Vagina (tissue), 2 donors: ENCODE data around the gene FRMPD4.

Experiments
- POLR2AphosphoS5 ChIP-seq, 2 donors: sonication (generic); formaldehyde crosslinking; IDR thresholded peaks; one replicate each; pipeline ENCODE4 v1.9.0; 2017; ENCODE audit warnings: antibody characterized with exemption in 2 of 2, mild to moderate bottlenecking in 2 of 2, low read depth in 1 of 2; ENCODE audit not compliant: insufficient read depth in 1 of 2
- TF ChIP-seq, protein P1 (sequence below), 3 experiments: fragments of 450-650 bp in 2 of 3; fragments of 200-600 bp in 1 of 3; sonication (generic) in 1 of 3; IDR thresholded peaks; one replicate each; pipeline ENCODE4 v1.5.1; 2017 to 2019; ENCODE audit warnings: antibody characterized with exemption in 3 of 3, mild to moderate bottlenecking in 2 of 3, moderate library complexity in 2 of 3

DNA sequence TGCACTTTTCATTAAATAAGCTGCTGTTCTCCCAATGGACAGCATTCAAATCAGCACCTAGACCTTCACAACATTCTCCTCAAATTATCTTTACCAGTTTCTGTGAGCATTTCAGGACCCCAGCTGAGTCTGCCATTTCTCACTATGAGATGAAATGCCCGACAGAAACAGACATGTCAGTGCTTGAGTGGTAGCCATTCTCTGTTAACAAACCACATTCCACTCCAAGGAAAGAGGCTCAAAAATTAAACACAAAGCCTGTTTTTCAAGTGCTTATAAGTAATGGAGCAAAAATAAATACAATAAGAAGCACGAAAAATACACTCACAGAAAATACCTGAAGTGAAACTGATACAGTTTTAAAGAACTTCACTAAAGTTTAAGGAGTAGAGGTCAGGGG, 332.8 kb downstream of the FRMPD4 start:
- TF ChIP-seq, protein P1, sequence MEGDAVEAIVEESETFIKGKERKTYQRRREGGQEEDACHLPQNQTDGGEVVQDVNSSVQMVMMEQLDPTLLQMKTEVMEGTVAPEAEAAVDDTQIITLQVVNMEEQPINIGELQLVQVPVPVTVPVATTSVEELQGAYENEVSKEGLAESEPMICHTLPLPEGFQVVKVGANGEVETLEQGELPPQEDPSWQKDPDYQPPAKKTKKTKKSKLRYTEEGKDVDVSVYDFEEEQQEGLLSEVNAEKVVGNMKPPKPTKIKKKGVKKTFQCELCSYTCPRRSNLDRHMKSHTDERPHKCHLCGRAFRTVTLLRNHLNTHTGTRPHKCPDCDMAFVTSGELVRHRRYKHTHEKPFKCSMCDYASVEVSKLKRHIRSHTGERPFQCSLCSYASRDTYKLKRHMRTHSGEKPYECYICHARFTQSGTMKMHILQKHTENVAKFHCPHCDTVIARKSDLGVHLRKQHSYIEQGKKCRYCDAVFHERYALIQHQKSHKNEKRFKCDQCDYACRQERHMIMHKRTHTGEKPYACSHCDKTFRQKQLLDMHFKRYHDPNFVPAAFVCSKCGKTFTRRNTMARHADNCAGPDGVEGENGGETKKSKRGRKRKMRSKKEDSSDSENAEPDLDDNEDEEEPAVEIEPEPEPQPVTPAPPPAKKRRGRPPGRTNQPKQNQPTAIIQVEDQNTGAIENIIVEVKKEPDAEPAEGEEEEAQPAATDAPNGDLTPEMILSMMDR (IDR thresholded peaks at IDR 0.05), result no peak
- no peak for TF ChIP-seq POLR2AphosphoS5 (IDR thresholded peaks at IDR 0.05; ENCODE audit: insufficient read depth in 1 of 2, low read depth in 1 of 2)
